HepG2 (cell line): Measurements from ENCODE around the gene GNAI2. TPM values are rescaled to one million over a fixed set of nuclear protein-coding genes. Genes with fewer than 3 reads are reported as not detected.

Source experiments
- GABPA ChIP-seq, 2 experiments: IDR thresholded peaks; 2 replicates each; pipeline ENCODE4 v1.6.1; 2011 to 2016; ENCODE audit warnings: low read depth in 2 of 2, low read length in 1 of 2, missing biosample characterization in 1 of 2, missing genetic modification characterization in 1 of 2
- HDAC6 ChIP-seq: fragments of 200-600 bp; sonication (generic); IDR thresholded peaks from 2 replicates; pipeline ENCODE4 v1.7.0; 2017; ENCODE audit warnings: mild to moderate bottlenecking, antibody characterized with exemption, low read length, low read depth
- HOXA5 ChIP-seq: sonication (generic); formaldehyde crosslinking; IDR thresholded peaks from 2 replicates; pipeline ENCODE4 v1.4.0; 2020; ENCODE audit warnings: missing genetic modification reagents
- RAD21 ChIP-seq: fragments of 450-650 bp; formaldehyde crosslinking; IDR thresholded peaks from 2 replicates; pipeline ENCODE4 v1.5.0; 2020; ENCODE audit warnings: mild to moderate bottlenecking
- RBM39 ChIP-seq: fragments of 200-400 bp; formaldehyde crosslinking; IDR thresholded peaks from one replicate; pipeline ENCODE4 v1.6.1; 2018; ENCODE audit warnings: antibody characterized with exemption, mild to moderate bottlenecking, low read depth, low read length; ENCODE audit not compliant: poor library complexity, severe bottlenecking
- SALL1 ChIP-seq: sonication (generic); formaldehyde crosslinking; IDR thresholded peaks from 2 replicates; pipeline ENCODE4 v1.8.0; 2022; ENCODE audit warnings: mild to moderate bottlenecking, missing genetic modification reagents
- SP5 ChIP-seq: IDR thresholded peaks from 2 replicates; pipeline ENCODE4 v1.6.1; 2016; ENCODE audit warnings: low read depth, borderline replicate concordance
- ZBTB7B ChIP-seq: sonication (generic); formaldehyde crosslinking; IDR thresholded peaks from 2 replicates; pipeline ENCODE4 v1.4.0; 2020; ENCODE audit warnings: missing genetic modification reagents
- ZKSCAN5 ChIP-seq: sonication (generic); formaldehyde crosslinking; IDR thresholded peaks from 2 replicates; pipeline ENCODE4 v1.5.1; 2020; ENCODE audit warnings: mild to moderate bottlenecking, missing genetic modification reagents
- ZNF232 ChIP-seq: sonication (generic); formaldehyde crosslinking; IDR thresholded peaks from 2 replicates; pipeline ENCODE4 v1.4.0; 2020; ENCODE audit warnings: missing genetic modification reagents, borderline replicate concordance
- ZNF263 ChIP-seq: sonication (generic); formaldehyde crosslinking; IDR thresholded peaks from 2 replicates; pipeline ENCODE4 v1.4.0; 2020; ENCODE audit warnings: missing genetic modification reagents
- ZNF550 ChIP-seq: sonication (generic); formaldehyde crosslinking; IDR thresholded peaks from 2 replicates; pipeline ENCODE4 v1.4.0; 2020; ENCODE audit warnings: mild to moderate bottlenecking, missing genetic modification reagents, borderline replicate concordance
- ZNF678 ChIP-seq: sonication (generic); formaldehyde crosslinking; IDR thresholded peaks from 2 replicates; pipeline ENCODE4 v1.4.0; 2020; ENCODE audit warnings: mild to moderate bottlenecking, missing genetic modification reagents
- ZNF746 ChIP-seq: sonication (generic); formaldehyde crosslinking; IDR thresholded peaks from 2 replicates; pipeline ENCODE4 v1.8.0; 2022; ENCODE audit warnings: mild to moderate bottlenecking, missing genetic modification reagents
- polyA plus RNA-seq, 8 experiments: library from polyadenylated mRNA; depleted of rRNA in 3 of 8; stranded (reverse) in 7 of 8; unstranded in 1 of 8; fragments of >200 nt; fragmentation: Illumina TruSeq in 4 of 8; extraction: Trizol in 4 of 8; gene quantifications; 2 replicates each; pipeline versions ENCODE4 v1.2.1 to v1.2.3, GENCODE V29; 2011 to 2016; ENCODE audit warnings: low read depth in 4 of 8, missing spikeins in 1 of 8, mixed read lengths in 1 of 8; ENCODE audit not compliant: insufficient read depth in 1 of 8
- total RNA-seq, 5 experiments: library from RNA; depleted of rRNA; stranded (reverse); fragments of >200 nt; fragmentation: Illumina TruSeq; extraction: Trizol; gene quantifications; 2 replicates each; pipeline ENCODE4 v1.2.3, GENCODE V29; 2016; ENCODE audit warnings: low read depth in 1 of 5
- TF ChIP-seq, protein P1 (sequence below): IDR thresholded peaks from 2 replicates; pipeline ENCODE4 v1.6.1; 2016; ENCODE audit warnings: missing compliant biosample characterization, missing genetic modification reagents, borderline replicate concordance
- TF ChIP-seq, protein P2 (sequence below): fragments of 450-650 bp; IDR thresholded peaks from 2 replicates; pipeline ENCODE4 v1.6.1; 2017; ENCODE audit warnings: mild to moderate bottlenecking
- TF ChIP-seq, protein P3 (sequence below): sonication (generic); formaldehyde crosslinking; IDR thresholded peaks from 2 replicates; pipeline ENCODE4 v1.8.1; 2022; ENCODE audit warnings: mild to moderate bottlenecking, missing genetic modification reagents
- TF ChIP-seq, protein P4 (sequence below): sonication (generic); formaldehyde crosslinking; conservative IDR thresholded peaks from 2 replicates; pipeline ENCODE4 v1.4.0; 2020; ENCODE audit warnings: mild to moderate bottlenecking, missing genetic modification reagents, moderate library complexity
- TF ChIP-seq, protein P5 (sequence below): IDR thresholded peaks from 2 replicates; pipeline ENCODE4 v1.6.1; 2016

Gene GNAI2
- total and polyA plus RNA-seq, 2 of the 13 experiments (the other 11 are each of a cell fraction or from before 2014, with no cell fraction given) = 51.1 to 66.2 TPM

DNA sequence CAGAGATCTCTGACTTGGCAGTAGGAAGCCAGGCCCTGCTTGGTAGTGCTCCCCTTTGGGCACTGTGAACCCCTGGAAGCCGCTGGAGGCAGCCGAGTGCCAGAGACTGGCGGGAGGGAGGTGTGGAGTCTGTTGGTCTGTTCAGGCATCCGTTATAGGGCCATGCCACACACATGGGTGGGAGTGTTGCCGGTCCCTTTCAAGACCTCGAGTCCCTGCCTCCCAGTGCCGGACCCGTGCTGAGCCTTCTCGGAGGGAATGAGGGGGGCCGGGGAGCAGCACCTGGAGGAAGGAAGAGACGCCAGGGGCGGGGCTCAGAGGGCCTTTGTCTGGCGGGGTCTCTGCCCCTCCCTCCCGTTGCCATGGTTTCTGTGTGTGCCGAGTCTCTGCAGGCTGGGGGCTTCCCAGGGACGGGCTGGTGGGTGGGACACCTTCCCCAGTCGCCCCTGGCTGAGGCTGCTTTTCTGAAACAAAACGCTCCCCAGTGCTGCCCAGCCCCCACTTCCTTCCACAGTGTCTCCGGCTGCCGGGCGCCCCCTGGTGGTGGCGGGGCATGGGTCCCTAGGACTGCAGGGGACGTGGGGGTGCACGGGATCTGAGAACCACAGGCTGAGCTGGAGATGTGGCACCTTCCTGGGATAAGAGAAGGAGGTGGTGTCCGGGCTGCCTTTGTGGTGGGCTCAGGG lies 10.0 kb downstream of the GNAI2 start (continued):
- TF ChIP-seq, protein P1, sequence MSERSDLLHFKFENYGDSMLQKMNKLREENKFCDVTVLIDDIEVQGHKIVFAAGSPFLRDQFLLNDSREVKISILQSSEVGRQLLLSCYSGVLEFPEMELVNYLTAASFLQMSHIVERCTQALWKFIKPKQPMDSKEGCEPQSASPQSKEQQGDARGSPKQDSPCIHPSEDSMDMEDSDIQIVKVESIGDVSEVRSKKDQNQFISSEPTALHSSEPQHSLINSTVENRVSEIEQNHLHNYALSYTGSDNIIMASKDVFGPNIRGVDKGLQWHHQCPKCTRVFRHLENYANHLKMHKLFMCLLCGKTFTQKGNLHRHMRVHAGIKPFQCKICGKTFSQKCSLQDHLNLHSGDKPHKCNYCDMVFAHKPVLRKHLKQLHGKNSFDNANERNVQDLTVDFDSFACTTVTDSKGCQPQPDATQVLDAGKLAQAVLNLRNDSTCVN = peak; percentile 48; the same call in 1 of the 2 replicates
- no peak for TF ChIP-seq ZNF746 (CRISPR knock-in tag)
- TF ChIP-seq SALL1 (CRISPR knock-in tag) = peak; percentile 68
- TF ChIP-seq, protein P2, sequence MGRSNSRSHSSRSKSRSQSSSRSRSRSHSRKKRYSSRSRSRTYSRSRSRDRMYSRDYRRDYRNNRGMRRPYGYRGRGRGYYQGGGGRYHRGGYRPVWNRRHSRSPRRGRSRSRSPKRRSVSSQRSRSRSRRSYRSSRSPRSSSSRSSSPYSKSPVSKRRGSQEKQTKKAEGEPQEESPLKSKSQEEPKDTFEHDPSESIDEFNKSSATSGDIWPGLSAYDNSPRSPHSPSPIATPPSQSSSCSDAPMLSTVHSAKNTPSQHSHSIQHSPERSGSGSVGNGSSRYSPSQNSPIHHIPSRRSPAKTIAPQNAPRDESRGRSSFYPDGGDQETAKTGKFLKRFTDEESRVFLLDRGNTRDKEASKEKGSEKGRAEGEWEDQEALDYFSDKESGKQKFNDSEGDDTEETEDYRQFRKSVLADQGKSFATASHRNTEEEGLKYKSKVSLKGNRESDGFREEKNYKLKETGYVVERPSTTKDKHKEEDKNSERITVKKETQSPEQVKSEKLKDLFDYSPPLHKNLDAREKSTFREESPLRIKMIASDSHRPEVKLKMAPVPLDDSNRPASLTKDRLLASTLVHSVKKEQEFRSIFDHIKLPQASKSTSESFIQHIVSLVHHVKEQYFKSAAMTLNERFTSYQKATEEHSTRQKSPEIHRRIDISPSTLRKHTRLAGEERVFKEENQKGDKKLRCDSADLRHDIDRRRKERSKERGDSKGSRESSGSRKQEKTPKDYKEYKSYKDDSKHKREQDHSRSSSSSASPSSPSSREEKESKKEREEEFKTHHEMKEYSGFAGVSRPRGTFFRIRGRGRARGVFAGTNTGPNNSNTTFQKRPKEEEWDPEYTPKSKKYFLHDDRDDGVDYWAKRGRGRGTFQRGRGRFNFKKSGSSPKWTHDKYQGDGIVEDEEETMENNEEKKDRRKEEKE = no peak
- TF ChIP-seq, protein P3, sequence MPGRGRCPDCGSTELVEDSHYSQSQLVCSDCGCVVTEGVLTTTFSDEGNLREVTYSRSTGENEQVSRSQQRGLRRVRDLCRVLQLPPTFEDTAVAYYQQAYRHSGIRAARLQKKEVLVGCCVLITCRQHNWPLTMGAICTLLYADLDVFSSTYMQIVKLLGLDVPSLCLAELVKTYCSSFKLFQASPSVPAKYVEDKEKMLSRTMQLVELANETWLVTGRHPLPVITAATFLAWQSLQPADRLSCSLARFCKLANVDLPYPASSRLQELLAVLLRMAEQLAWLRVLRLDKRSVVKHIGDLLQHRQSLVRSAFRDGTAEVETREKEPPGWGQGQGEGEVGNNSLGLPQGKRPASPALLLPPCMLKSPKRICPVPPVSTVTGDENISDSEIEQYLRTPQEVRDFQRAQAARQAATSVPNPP (CRISPR knock-in tag) = no peak
- TF ChIP-seq, protein P4, sequence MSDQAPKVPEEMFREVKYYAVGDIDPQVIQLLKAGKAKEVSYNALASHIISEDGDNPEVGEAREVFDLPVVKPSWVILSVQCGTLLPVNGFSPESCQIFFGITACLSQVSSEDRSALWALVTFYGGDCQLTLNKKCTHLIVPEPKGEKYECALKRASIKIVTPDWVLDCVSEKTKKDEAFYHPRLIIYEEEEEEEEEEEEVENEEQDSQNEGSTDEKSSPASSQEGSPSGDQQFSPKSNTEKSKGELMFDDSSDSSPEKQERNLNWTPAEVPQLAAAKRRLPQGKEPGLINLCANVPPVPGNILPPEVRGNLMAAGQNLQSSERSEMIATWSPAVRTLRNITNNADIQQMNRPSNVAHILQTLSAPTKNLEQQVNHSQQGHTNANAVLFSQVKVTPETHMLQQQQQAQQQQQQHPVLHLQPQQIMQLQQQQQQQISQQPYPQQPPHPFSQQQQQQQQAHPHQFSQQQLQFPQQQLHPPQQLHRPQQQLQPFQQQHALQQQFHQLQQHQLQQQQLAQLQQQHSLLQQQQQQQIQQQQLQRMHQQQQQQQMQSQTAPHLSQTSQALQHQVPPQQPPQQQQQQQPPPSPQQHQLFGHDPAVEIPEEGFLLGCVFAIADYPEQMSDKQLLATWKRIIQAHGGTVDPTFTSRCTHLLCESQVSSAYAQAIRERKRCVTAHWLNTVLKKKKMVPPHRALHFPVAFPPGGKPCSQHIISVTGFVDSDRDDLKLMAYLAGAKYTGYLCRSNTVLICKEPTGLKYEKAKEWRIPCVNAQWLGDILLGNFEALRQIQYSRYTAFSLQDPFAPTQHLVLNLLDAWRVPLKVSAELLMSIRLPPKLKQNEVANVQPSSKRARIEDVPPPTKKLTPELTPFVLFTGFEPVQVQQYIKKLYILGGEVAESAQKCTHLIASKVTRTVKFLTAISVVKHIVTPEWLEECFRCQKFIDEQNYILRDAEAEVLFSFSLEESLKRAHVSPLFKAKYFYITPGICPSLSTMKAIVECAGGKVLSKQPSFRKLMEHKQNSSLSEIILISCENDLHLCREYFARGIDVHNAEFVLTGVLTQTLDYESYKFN (CRISPR knock-in tag) = 0 out of 2 replicates have a peak, but pooled peaks have one; percentile 23
- peak; percentile 43 for TF ChIP-seq RBM39
- TF ChIP-seq ZNF263 (CRISPR knock-in tag) = peak; percentile 67
- TF ChIP-seq ZNF550 = no peak
- TF ChIP-seq ZNF232 (CRISPR knock-in tag) = no peak
- TF ChIP-seq SP5 (CRISPR knock-in tag) = peak; percentile 63; the same call in 1 of the 2 replicates
- peak; percentile 24; the same call in 1 of the 2 replicates for TF ChIP-seq GABPA (IDR thresholded peaks at IDR 0.05; ENCODE audit: low read depth, low read length)
- TF ChIP-seq GABPA (CRISPR knock-in tag; IDR thresholded peaks at IDR 0.05; ENCODE audit: low read depth) = peak; percentile 85
- TF ChIP-seq RAD21 = peak; percentile 91
- peak; percentile 65; the same call in 1 of the 2 replicates for TF ChIP-seq HOXA5 (CRISPR knock-in tag)
- no peak for TF ChIP-seq HDAC6
- TF ChIP-seq ZBTB7B (CRISPR knock-in tag) = no peak
- TF ChIP-seq ZNF678 (CRISPR knock-in tag) = no peak
- TF ChIP-seq ZKSCAN5 (CRISPR knock-in tag) = no peak
- TF ChIP-seq, protein P5, sequence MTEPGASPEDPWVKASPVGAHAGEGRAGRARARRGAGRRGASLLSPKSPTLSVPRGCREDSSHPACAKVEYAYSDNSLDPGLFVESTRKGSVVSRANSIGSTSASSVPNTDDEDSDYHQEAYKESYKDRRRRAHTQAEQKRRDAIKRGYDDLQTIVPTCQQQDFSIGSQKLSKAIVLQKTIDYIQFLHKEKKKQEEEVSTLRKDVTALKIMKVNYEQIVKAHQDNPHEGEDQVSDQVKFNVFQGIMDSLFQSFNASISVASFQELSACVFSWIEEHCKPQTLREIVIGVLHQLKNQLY = no peak
